Left kidney (tissue), 1 donor: ENCODE measurements around the gene TSPEAR. TPM values are rescaled to one million over a fixed set of nuclear protein-coding genes. Genes with fewer than 3 reads are reported as not detected.

Experiments
- polyA plus RNA-seq: library from polyadenylated mRNA; unstranded; fragments of 120-200 nt; gene quantifications from one replicate; pipeline ENCODE4 v1.2.1, GENCODE V29; 2013; ENCODE audit not compliant: insufficient read length

TSPEAR gene
- polyA plus RNA-seq, 1 donor, result 0.96 TPM

Other genes with a start within 250 kb of the TSPEAR start
- not detected for gene KRTAP10-1, start 171.4 kb downstream of the TSPEAR start, polyA plus RNA-seq
- gene KRTAP10-2, start 160.1 kb downstream of the TSPEAR start, polyA plus RNA-seq, result not detected
- not detected for gene KRTAP10-3, start 152.8 kb downstream of the TSPEAR start, polyA plus RNA-seq
- gene KRTAP10-4, start 137.8 kb downstream of the TSPEAR start, polyA plus RNA-seq, result not detected
- gene KRTAP10-5, start 131.0 kb downstream of the TSPEAR start, polyA plus RNA-seq, result not detected
- gene KRTAP10-6, start 119.1 kb downstream of the TSPEAR start, polyA plus RNA-seq, result not detected
- gene KRTAP10-7, start 111.0 kb downstream of the TSPEAR start, polyA plus RNA-seq, result not detected
- not detected for gene KRTAP10-8, start 99.5 kb downstream of the TSPEAR start, polyA plus RNA-seq
- not detected for gene KRTAP10-9, start 84.5 kb downstream of the TSPEAR start, polyA plus RNA-seq
- gene KRTAP10-10, start 74.2 kb downstream of the TSPEAR start, polyA plus RNA-seq, result not detected
- not detected for gene KRTAP10-11, start 65.2 kb downstream of the TSPEAR start, polyA plus RNA-seq
- not detected for gene KRTAP12-4, start 56.9 kb downstream of the TSPEAR start, polyA plus RNA-seq
- gene KRTAP12-3, start 53.6 kb downstream of the TSPEAR start, polyA plus RNA-seq, result not detected
- not detected for gene KRTAP12-2, start 44.6 kb downstream of the TSPEAR start, polyA plus RNA-seq
- not detected for gene KRTAP12-1, start 29.4 kb downstream of the TSPEAR start, polyA plus RNA-seq
- gene KRTAP10-12, start 14.4 kb downstream of the TSPEAR start, polyA plus RNA-seq, result not detected
- 140 TPM for gene UBE2G2, start 90.2 kb upstream of the TSPEAR start, polyA plus RNA-seq
- gene SUMO3, start 106.5 kb upstream of the TSPEAR start, polyA plus RNA-seq, result 113 TPM
- gene PTTG1IP, start 162.1 kb upstream of the TSPEAR start, polyA plus RNA-seq, result 298 TPM
- gene ITGB2, start 209.3 kb upstream of the TSPEAR start, polyA plus RNA-seq, result 11.8 TPM
- gene SLX9, start 228.5 kb upstream of the TSPEAR start, polyA plus RNA-seq, result 11.2 TPM